Measurements from ENCODE around the gene KLHL7. TPM values are rescaled to one million over a fixed set of nuclear protein-coding genes. Genes with fewer than 3 reads are reported as not detected.
"Not testable (repeated sequence)": the region's sequence is repeated elsewhere in the genome, so short reads cannot be mapped to it uniquely, and the experiment has no call there.

Gene KLHL7
- total RNA-seq, 1 donor from 2014 or later = 13.1 TPM

GRCh38 chr7:23168111-23168885, 62.7 kb downstream of the KLHL7 start:
- intact Hi-C loops (cut with micrococcal nuclease) = no loop called here

GRCh38 chr7:23175938-23176337, 70.4 kb downstream of the KLHL7 start:
- intact Hi-C loops (cut with micrococcal nuclease) = no loop called here

GRCh38 chr7:23181684-23182553, 76.3 kb downstream of the KLHL7 start, which contains the start of gene NUP42:
NUP42 (plus strand) TSS chr7:23182048; CDS start chr7:23182086, 38 bp downstream.
- intact Hi-C loops (cut with micrococcal nuclease) = loop anchor here (1.0 to 10.0 kb wide), 17 partner anchors 77 to 1943 kb away; partner anchors contain the start of genes CCDC126, CYCS, FAM221A and HYCC1

GRCh38 chr7:23183279-23184012, 77.9 kb downstream of the KLHL7 start:
- intact Hi-C loops (cut with micrococcal nuclease) = loop anchor here (2.0 to 10.0 kb wide), 7 partner anchors 79 to 1391 kb away; partner anchors contain the start of genes CCDC126, FAM221A, PALS2 and TOMM7

GRCh38 chr7:23184291-23184690, 78.7 kb downstream of the KLHL7 start:
- intact Hi-C loops (cut with micrococcal nuclease) = loop anchor here (2.0 to 10.0 kb wide), 5 partner anchors 79 to 1391 kb away; partner anchors contain the start of genes FAM221A and PALS2

- intact Hi-C loops (cut with micrococcal nuclease) = loop anchor here (2.0 to 10.0 kb wide), 5 partner anchors 78 to 1390 kb away; partner anchors contain the start of genes FAM221A and PALS2
Measured at GRCh38 chr7:23184709-23185359, 79.2 kb downstream of the KLHL7 start.

GRCh38 chr7:23185980-23186379, 80.4 kb downstream of the KLHL7 start:
- intact Hi-C loops (cut with micrococcal nuclease) = loop anchor here (2.0 to 10.0 kb wide), 2 partner anchors 77 to 1389 kb away; partner anchors contain the start of gene PALS2

GRCh38 chr7:23191022-23191421, 85.4 kb downstream of the KLHL7 start:
- intact Hi-C loops (cut with micrococcal nuclease) = no loop called here

GRCh38 chr7:23193650-23194227, 88.2 kb downstream of the KLHL7 start:
- intact Hi-C loops (cut with micrococcal nuclease) = not testable (repeated sequence)

- intact Hi-C loops (cut with micrococcal nuclease) = no loop called here
Measured at GRCh38 chr7:23196306-23196705, 90.7 kb downstream of the KLHL7 start.

GRCh38 chr7:23197745-23198144, 92.2 kb downstream of the KLHL7 start:
- intact Hi-C loops (cut with micrococcal nuclease) = not testable (repeated sequence)

- intact Hi-C loops (cut with micrococcal nuclease) = no loop called here
Measured at GRCh38 chr7:23200331-23200730, 94.7 kb downstream of the KLHL7 start.

- intact Hi-C loops (cut with micrococcal nuclease) = no loop called here
Measured at GRCh38 chr7:23204241-23204640, 98.7 kb downstream of the KLHL7 start.

GRCh38 chr7:23205577-23205908, 100.0 kb downstream of the KLHL7 start:
- intact Hi-C loops (cut with micrococcal nuclease) = no loop called here

GRCh38 chr7:23205909-23206767, 100.6 kb downstream of the KLHL7 start:
- intact Hi-C loops (cut with micrococcal nuclease) = no loop called here

GRCh38 chr7:23207021-23207420, 101.4 kb downstream of the KLHL7 start:
- intact Hi-C loops (cut with micrococcal nuclease) = no loop called here

- intact Hi-C loops (cut with micrococcal nuclease) = no loop called here
Measured at GRCh38 chr7:23207884-23208283, 102.3 kb downstream of the KLHL7 start.

- intact Hi-C loops (cut with micrococcal nuclease) = no loop called here
Measured at GRCh38 chr7:23208316-23208715, 102.7 kb downstream of the KLHL7 start.

- intact Hi-C loops (cut with micrococcal nuclease) = no loop called here
Measured at GRCh38 chr7:23210506-23210905, 104.9 kb downstream of the KLHL7 start.

Measured in T-helper 1 cell treated with Interleukin-12 subunit alpha and Interleukin-12 subunit beta and Interleukin-4 antibody, amounts not matched to agents 30 ng/mL and 1 ng/mL, for 36 hours (primary cell).